Measurements from ENCODE around the gene MED22.

MED22 gene

DNA sequence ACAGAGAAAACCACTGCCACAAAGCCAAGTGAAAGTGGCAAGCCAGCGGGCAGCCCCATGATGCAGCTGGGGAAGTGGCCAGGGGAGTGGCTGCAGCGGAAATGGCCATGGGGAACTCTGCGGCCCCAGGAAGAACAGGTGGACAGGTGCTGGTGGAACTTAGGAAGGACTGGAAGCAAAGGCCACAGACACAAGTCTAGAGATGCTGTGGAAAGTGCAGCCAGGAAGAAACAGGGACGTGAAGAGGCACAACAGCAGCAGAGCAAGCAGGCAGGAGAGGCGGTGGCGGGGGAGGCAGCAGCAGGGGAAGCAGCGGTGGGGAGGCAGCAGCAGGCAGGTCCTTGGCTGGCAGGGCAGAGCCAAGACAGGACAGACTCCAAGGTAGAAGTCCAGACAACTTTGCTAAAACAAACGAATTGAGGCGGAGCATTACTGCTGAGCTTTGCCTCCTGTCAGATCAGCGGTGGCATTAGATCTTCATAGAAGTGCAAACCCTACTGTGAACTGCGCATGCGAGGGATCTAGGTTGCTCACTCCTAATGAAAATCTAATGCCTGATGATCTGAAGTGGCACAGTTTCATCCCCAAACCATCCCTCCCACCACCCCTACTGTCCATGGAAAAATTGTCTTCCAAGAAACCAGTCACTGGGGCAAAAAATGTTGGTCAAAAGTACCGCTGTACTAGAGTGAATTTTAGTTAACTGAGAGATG is 23.8 kb downstream of the MED22 start:
- Histone ChIP-seq H3K9ac (ENCODE audit: low read length) (no peak overlapping the region), H3K4me1 (ENCODE audit: low read length) (no peaks in the 10 kb centered on the region), H3K36me3 (replicated peaks; ENCODE audit: insufficient read depth, low read length) (no peaks in the 10 kb centered on the region), H2AFZ (ENCODE audit: low read length) (no peak overlapping the region), H3K79me2 (ENCODE audit: low read length) (no peaks in the 10 kb centered on the region), H3F3A (ENCODE audit: insufficient read depth, low read length) (no peaks in the 10 kb centered on the region), H3K4me3 (ENCODE audit: low read length) (no peak overlapping the region), H4K20me1 (ENCODE audit: insufficient read depth, low read length) (no peaks in the 10 kb centered on the region), H3K4me2 (ENCODE audit: low read depth, low read length) (no peak overlapping the region), H3K9me3 (replicated peaks; ENCODE audit: insufficient read depth, low read length) (no peaks in the 10 kb centered on the region), H3K27me3 (replicated peaks; ENCODE audit: insufficient read depth, low read length) (peaks cover 83% of the 10 kb centered on the region), H3K9me2 (replicated peaks; ENCODE audit: insufficient read depth, low read length) (no peaks in the 10 kb centered on the region), H3K27ac (ENCODE audit: low read length) (no peak overlapping the region)
- TF ChIP-seq EZH2 (optimal IDR thresholded peaks at IDR 0.05; ENCODE audit: low read depth, low read length) (no peak), CTCF (IDR thresholded peaks at IDR 0.05; ENCODE audit: low read length) (no peak), EZH2phosphoT487 (IDR thresholded peaks at IDR 0.05; ENCODE audit: low read length) (no peak)
- no peak for DNase-seq

DNA sequence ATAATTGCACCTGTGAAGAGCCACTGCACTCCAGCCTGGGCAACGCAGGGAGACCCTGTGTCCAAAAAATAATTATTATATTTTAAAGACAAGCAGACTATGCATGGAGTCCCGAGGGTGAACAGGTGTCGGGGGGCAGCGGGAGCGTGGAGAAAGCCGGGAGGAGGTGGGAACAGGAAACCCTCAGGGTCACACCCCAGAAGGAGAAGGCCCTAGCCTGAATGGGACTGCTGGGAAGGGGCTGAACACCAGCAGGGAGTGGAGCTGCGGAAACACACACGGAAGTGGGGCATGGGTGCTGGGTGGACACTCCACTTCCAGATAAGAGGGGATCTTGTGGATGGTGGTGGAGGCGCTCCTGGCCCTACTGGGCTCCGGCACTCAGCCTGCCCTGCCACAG is 24.7 kb downstream of the MED22 start:
- Histone ChIP-seq H3K9me2 (replicated peaks; ENCODE audit: insufficient read depth, low read length) (no peaks in the 10 kb centered on the region), H3F3A (ENCODE audit: insufficient read depth, low read length) (no peaks in the 10 kb centered on the region), H3K79me2 (ENCODE audit: low read length) (no peaks in the 10 kb centered on the region), H4K20me1 (ENCODE audit: insufficient read depth, low read length) (no peaks in the 10 kb centered on the region), H3K4me2 (ENCODE audit: low read depth, low read length) (no peak overlapping the region), H3K9me3 (replicated peaks; ENCODE audit: insufficient read depth, low read length) (no peaks in the 10 kb centered on the region), H2AFZ (ENCODE audit: low read length) (no peak overlapping the region), H3K4me1 (ENCODE audit: low read length) (no peaks in the 10 kb centered on the region), H3K27me3 (replicated peaks; ENCODE audit: insufficient read depth, low read length) (peaks cover 90% of the 10 kb centered on the region), H3K36me3 (replicated peaks; ENCODE audit: insufficient read depth, low read length) (no peaks in the 10 kb centered on the region), H3K9ac (ENCODE audit: low read length) (no peak overlapping the region), H3K4me3 (ENCODE audit: low read length) (no peak overlapping the region), H3K27ac (ENCODE audit: low read length) (no peak overlapping the region)
- no peak for DNase-seq
- no peak for TF ChIP-seq CTCF (IDR thresholded peaks at IDR 0.05; ENCODE audit: low read length)
- TF ChIP-seq EZH2 (optimal IDR thresholded peaks at IDR 0.05; ENCODE audit: low read depth, low read length), result no peak
- TF ChIP-seq EZH2phosphoT487 (IDR thresholded peaks at IDR 0.05; ENCODE audit: low read length), result no peak

DNA sequence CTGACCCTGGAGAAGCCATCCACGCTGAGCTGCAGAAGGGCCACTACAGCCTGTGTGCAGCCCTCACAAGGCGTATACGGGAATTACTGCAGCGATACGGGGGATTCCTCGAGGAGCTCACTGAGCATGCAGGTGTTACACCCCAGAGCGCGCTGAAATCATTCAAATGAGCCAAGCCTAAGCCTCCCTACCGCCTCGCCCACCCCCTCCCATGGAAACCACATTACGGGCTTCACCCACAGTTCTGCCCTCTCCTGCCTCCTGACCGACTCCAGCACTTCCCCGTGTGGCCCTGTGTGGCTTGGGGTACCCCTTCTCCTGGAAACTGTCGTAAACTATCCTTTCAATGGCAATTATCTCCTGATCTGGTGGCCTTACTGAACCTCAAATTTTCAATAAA is 25.2 kb downstream of the MED22 start:
- Histone ChIP-seq H3K9me3 (replicated peaks; ENCODE audit: insufficient read depth, low read length) (no peaks in the 10 kb centered on the region), H3K4me1 (ENCODE audit: low read length) (no peaks in the 10 kb centered on the region), H4K20me1 (ENCODE audit: insufficient read depth, low read length) (no peaks in the 10 kb centered on the region), H3K79me2 (ENCODE audit: low read length) (no peaks in the 10 kb centered on the region), H3K27me3 (replicated peaks; ENCODE audit: insufficient read depth, low read length) (peaks cover 90% of the 10 kb centered on the region), H3K27ac (ENCODE audit: low read length) (no peak overlapping the region), H3K4me2 (ENCODE audit: low read depth, low read length) (no peak overlapping the region), H3K9ac (ENCODE audit: low read length) (no peak overlapping the region), H3F3A (ENCODE audit: insufficient read depth, low read length) (no peaks in the 10 kb centered on the region), H2AFZ (ENCODE audit: low read length) (no peak overlapping the region), H3K36me3 (replicated peaks; ENCODE audit: insufficient read depth, low read length) (no peaks in the 10 kb centered on the region), H3K9me2 (replicated peaks; ENCODE audit: insufficient read depth, low read length) (no peaks in the 10 kb centered on the region), H3K4me3 (ENCODE audit: low read length) (no peak overlapping the region)
- DNase-seq, result no peak
- TF ChIP-seq EZH2 (optimal IDR thresholded peaks at IDR 0.05; ENCODE audit: low read depth, low read length), result no peak

DNA sequence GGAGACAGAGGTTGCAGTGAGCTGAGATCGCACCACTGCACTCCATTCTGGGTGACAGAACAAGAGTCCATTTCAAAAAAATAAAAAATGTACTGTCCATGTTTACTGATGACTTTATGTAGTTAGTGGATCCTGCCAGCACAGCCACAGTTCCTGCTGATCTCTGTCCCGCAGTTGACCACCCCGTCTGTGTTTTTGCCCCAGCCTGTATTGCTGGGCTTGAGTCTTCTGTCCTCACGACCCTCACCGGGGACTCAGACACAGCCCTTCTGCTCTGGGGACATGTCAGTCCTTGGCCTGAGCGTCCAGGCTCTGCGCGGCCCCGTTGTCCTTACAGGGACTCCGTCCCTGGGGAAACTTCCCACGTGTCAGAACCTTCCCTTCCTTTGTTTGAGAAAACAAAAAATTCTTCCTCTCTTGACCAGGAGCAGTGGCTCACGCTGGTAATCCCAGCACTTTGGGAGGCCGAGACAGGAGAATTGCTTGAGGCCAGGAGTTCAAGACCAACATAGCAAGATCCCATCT is 26.5 kb downstream of the MED22 start:
- peaks cover 88% of the 10 kb centered on the region for H3K27me3 ChIP-seq (replicated peaks; ENCODE audit: insufficient read depth, low read length)

More for the DNA sequence above, 26.5 kb downstream of the MED22 start:
- no peak overlapping the region for H3K27ac ChIP-seq (ENCODE audit: low read length)
- H3K79me2 ChIP-seq (ENCODE audit: low read length), result no peaks in the 10 kb centered on the region
- H4K20me1 ChIP-seq (ENCODE audit: insufficient read depth, low read length), result no peaks in the 10 kb centered on the region
- H3K9ac ChIP-seq (ENCODE audit: low read length), result no peak overlapping the region
- TF ChIP-seq EZH2 (optimal IDR thresholded peaks at IDR 0.05; ENCODE audit: low read depth, low read length) (no peak), EZH2phosphoT487 (IDR thresholded peaks at IDR 0.05; ENCODE audit: low read length) (no peak), CTCF (IDR thresholded peaks at IDR 0.05; ENCODE audit: low read length) (no peak)
- H3K4me2 ChIP-seq (ENCODE audit: low read depth, low read length), result no peak overlapping the region
- H2AFZ ChIP-seq (ENCODE audit: low read length), result no peak overlapping the region
- no peak overlapping the region for H3K4me3 ChIP-seq (ENCODE audit: low read length)
- DNase-seq, result no peak
- no peaks in the 10 kb centered on the region for H3K9me2 ChIP-seq (replicated peaks; ENCODE audit: insufficient read depth, low read length)
- no peaks in the 10 kb centered on the region for H3F3A ChIP-seq (ENCODE audit: insufficient read depth, low read length)
- no peaks in the 10 kb centered on the region for H3K9me3 ChIP-seq (replicated peaks; ENCODE audit: insufficient read depth, low read length)
- H3K36me3 ChIP-seq (replicated peaks; ENCODE audit: insufficient read depth, low read length), result no peaks in the 10 kb centered on the region
- H3K4me1 ChIP-seq (ENCODE audit: low read length), result no peaks in the 10 kb centered on the region
